Stimulated activated CD8-positive, alpha-beta memory T cell treated with anti-CD3 and anti-CD28 coated beads, Interleukin-7, amount 100 ng/mL, for 1 hour (primary cell): ENCODE results near the gene CRISPLD2.
"Not testable (repeated sequence)": the region's sequence is repeated elsewhere in the genome, so short reads cannot be mapped to it uniquely, and the experiment has no call there.

Source experiments
- DNase-seq, 2 donors: peaks; one replicate each; pipeline ENCODE4 v3.0.0-alpha.2; 2020; ENCODE audit warnings: low read depth in 2 of 2

The CRISPLD2 gene

DNA sequence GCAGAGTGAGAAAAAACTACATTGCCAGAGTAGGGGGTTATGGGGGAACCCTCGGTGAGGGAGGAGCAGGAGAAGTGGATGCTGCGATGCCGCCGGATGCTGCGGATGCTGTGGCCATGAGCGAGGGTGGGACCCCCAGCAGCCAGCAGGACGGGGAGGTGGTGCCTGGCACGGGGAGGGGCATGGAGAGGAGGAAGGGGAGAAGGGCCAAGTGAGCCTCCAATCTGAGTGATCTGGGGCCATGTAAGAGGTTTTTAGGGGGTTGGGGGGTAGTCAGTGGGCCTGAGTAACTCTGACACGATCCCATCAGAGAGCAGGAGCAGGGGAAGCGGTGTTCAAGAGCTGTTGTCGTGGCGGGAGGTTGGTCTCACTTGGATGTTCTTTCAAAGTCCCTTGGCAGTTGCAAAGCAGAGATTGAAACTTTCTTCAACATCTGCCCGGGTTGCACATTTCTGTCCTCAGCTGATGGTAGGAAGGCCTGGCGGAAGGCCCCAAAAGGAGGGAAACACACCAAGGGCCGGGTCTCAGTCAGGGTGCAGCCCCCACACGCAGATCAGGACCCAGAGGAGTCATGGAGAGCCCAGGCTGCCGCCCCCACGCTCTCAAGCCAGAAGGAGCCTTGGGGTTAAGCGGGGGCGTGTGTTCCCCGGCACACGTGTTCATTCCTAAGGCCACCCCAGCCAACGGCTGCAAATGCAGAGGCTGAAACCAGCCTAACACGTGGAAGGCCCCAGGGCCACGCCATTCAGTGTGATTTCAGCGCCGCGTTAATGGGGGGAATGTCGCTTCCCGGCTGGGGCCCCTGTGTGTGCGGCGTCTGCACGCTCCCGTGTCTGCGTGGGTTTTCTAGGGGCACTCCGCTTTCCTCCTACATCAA is 109.9 kb downstream of the CRISPLD2 start:
- DNase-seq, result no peak

DNA sequence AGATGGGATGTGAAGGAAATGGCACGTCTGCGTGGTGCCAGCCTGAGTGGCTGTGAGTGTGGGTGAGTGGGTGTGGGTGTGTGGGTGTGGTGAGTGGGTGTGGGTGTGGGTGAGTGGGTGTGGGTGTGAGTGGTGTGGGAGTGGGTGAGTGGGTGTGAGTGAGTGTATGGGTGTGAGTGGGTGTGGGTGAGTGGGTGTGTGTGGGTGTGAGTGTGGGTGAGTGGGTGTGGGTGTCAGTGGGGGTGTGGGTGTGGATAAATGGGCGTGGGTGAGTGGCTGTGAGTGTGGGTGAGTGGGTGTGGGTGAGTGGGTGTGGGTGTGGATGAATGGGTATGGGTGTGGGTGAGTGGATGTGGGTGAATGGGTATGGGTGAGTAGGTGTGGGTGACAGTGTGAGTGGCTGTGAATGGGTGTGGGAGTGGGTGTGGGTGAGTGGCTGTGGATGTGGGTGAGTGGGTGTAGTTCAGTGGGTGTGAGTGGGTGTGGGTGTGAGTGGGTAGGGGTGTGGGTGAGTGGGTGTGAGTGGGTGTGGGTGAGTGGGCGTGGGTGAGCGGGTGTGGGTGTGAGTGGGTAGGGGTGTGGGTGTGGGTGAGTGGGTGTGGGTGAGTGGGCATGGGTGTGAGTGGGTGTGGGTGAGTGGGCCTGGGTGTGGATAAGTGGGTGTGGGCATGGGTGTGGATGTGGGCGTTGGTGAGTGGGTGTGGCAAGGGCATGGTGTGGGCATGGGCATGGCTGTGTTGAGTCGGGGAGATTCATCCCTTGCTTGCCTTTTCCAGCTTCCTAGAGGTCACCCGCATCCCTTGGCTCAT is 110.7 kb downstream of the CRISPLD2 start:
- no peak for DNase-seq

DNA sequence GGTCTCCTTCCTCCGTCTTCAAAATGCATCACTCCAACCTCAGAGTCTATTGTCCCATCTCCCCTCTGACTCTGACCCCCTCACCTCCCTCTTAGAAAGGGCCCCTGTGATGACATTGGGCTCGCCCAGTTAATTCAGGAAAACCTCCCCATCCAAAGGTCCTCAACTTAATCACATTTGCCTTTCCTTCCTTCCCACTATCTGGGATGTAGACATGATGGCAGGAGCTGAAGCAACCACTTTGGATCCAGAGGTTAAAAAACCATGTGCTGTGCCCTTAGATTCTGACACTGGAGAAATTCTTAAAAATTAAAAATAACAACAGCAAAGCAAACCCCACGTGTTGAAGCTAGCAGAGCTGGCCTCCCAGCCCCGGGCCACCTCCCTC is 111.3 kb downstream of the CRISPLD2 start:
- DNase-seq, result no peak

DNA sequence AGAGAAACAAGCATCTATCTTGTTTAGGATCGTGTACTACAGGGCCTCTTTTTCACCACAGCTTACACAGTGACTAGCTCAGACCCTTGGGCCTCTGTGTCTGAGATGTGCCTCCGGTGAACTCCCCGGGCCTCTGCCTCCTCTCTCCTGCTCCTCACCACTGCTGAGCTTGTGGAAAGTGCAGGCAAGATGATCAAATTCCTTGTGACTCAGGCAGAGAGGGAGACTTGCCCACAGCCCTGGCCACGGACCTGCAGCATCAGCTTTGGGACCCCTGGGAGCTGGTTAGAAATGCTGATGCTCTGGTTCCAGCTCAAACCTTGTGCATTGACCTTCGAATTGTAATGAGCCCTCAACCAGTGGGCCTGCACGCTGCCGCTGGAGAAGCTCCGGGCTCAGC is 111.7 kb downstream of the CRISPLD2 start:
- DNase-seq, result no peak

DNA sequence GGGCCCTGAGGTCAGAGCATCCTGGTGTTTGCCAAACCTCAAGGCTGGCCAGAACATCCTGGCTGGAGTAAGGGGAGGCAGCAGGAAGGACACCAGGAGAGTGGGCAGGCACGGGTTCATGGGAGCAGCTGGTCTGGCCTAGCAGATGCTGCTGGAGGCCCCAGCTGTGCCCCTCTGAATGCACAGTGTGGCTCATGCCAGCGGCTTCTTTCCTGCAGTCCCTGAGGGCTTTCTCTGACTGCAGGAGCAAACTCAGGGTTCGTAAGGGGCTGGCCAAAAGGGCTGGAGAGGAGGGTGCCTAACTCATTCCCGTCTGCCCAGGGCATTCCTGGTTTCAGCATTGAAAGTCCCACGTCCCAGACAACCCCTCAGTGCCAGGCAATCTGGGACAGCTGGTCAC is 112.9 kb downstream of the CRISPLD2 start:
- DNase-seq, result no peak

DNA sequence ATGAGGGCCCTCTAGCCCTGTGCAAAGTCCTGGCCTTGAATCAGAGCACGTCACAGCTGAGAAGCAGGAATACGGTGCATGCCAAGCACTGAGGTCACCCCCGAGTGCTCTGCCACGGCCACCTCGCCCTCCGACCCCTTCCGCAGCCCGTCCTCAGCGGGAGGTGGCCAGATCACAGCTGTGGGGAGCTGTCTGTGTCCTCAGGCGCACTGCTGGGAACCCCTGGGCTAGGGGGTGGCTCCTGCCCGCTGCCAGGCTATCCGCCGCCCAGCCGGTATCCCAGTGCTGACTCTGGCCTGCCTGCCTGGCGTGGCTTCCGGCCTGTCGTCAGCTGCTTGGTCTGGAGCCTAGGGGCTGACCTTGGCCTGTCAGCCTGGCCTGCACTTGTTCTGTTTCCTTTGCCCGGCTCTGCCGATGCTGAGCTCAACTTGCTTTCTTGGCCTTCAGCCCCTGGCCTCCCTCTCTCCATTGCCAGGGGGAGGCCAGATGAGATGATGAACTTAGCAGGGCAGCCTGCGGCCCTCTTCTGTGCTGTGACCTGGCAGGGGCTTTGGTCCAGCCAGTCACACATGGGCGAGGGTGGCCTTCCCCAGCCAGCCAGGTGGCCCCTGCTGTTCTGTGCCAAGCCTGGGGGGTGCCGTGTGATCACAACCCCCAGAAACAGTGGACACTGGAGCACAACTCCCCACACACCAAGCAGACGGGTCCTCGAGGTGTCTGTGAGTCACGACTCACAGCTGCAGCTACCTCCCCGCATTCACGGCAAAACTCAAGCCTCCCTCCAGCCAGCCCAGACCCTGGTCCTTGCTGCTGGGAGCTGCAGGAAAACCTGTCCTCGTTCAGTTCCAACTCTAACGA is 114.2 kb downstream of the CRISPLD2 start:
- DNase-seq, result no peak

DNA sequence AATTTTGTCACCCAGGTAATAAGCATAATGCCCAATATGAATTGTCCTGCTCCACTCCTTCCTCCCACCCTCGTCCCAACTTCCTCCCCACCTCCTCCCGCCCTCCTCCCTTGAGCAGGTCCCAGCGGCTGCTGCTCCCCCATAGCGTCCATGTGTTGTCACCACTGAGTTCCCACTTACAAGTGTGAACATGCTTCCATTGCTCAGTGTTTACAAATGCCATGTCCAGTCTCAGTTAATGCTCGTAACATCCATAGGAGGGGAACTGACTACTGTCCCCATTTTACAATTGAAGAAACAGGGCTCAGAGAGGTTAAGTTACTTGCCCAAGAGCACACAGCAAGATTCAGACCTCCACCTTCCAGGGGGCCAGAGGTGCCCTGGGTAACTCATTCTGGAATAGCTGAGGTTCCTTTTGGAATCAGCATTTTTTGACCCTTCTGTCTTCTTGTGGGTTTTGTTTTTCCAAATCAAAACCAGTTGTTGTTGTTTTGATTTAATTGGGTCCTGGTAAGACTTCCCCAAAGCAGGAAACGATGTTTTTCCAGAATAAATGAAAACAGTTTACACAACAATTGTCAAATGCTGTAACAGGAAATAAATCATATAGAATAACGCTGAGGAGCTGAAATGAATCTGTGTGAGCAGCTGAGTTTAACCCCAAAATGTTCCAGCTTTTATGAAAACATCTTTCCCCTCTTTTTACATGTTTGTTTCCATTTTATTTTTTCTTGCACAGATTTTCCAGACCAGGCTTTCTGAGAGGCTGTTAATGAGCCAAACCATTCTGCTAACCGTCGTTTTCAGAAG is 117.6 kb downstream of the CRISPLD2 start:
- no peak for DNase-seq

DNA sequence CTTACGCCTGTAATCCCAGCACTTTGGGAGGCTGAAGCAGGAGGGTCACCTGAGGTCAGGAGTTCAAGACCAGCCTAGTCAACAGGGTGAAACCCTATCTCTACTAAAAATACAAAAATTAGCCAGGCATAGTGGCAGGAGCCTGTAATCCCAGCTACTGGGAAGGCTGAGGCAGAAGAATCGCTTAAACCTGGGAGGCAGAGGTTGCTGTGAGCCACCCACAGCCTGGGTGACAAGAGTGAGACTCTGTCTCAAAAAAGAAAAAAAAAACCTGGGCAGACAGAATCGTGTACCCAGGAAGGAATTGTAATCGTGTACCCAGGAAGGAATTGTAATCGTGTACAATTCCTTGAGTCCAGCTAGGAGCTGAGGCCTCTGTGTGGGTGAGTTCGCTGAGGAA is 118.8 kb downstream of the CRISPLD2 start:
- DNase-seq, result not testable (repeated sequence)

DNA sequence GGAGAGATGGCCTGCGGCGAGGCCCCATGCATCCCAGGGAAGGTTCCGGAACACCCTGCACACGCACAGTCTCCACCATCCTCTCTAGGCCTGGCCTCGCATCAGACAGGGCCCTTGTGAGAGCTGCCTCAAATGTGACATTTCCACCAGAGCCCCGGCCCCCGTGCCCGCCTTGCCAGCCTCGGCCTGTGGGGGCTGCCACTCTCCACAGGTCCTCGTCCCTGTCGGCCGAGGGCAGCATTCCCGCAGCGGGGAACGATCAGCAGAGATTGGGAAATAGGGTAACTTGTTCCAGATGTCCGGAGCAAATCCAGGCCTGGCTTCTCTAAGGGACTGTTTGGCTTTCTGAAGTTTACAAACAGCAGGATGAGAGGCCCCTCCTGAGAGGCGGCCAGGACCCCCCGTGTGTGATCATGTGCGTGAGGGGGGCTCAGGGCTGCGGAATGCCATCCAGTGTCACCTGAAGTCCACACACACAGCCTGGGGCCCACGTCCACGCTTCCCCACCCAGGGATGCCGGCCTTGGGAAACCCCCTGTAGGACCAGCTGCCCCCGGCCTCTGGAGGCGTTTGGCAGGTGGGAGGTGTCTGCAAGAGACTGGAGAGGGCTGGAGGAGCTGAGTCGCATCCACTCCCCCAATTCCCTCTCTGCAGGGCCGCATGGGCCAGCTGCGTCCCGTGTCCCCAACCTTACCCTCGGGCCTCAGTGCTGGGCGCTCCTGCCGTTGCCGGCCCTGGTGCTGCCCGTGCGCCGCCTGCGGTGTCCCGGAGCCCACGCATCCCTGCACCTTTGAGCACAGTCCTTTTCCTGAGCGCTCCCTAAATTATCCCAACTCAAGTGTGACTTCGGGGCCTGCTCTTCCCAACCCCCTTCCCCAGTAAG is 121.1 kb downstream of the CRISPLD2 start:
- DNase-seq, result no peak

DNA sequence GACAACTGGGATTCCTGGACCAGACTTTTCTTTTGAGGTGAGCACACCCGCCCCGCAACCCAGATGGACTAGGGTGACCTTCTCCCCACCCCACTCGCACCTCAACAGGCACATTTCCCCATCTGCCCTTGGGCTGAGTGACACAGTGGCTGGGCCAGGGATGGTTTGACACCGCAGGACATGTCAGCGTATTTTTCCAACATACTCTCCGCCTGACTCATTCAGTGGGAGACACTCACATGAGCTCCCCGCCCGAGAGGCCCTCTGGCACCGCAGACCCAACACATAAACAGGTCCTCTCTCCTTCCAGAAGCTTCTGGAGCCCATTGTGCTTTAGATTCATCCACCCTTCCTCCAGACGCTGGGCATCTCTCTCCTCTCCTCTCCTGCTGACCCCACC is 122.1 kb downstream of the CRISPLD2 start:
- no peak for DNase-seq

DNA sequence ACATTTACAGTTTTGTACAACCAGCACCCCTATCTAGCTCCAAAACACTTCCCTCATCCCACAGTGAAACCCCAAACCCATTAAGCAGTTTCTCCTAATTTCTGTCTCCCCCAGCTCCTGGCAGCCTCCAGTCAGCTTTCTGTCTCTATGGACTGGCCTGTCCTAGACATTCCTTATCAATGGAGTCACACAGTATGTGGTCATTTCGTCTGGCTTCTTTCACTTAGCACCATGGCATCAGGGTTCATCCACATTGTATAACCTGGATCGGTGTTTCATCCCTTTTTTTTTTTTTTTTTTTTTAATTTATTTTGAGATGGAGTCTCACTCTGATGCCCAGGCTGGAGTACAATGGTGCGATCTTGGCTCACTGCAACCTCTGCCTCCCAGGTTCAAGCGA is 123.0 kb downstream of the CRISPLD2 start:
- no peak for DNase-seq

DNA sequence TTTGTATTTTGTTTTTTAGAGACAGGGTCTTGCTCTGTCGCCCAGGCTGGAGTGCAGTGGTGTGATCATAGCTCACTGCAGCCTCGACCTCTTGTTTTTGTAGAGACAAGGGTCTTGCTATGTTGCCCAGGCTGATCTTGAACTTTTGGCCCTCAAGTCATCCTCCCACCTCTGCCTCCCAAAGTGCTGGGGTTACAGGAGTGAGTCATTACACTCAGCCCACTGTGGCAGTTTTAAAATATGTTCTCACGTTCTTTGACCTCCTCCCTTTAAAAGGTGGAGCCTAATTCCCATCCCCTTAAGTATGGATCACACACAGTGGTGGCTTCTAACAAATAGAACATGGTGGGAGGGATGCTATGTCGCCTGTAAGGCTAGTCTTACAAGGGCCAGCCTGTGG is 123.8 kb downstream of the CRISPLD2 start:
- no peak for DNase-seq

DNA sequence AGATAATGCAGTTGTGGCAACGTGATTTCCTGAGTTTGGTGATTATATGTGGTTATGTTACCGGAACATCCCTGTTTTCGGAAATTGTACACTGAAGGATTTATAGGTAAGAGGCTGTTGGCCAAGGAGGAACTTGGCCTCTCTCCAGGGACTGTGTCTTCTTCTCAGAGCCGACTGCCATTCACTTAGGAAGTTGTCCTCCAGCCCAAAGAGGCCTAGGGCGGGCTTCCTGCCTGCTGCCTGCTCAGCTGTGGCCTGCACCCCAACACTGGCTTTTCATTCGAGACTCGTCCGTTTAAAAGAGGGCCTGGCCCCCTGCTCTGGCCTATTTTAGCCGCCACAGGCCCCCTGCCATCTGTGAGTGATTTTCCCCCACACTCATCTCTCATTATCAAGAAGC is 127.2 kb downstream of the CRISPLD2 start:
- no peak for DNase-seq

DNA sequence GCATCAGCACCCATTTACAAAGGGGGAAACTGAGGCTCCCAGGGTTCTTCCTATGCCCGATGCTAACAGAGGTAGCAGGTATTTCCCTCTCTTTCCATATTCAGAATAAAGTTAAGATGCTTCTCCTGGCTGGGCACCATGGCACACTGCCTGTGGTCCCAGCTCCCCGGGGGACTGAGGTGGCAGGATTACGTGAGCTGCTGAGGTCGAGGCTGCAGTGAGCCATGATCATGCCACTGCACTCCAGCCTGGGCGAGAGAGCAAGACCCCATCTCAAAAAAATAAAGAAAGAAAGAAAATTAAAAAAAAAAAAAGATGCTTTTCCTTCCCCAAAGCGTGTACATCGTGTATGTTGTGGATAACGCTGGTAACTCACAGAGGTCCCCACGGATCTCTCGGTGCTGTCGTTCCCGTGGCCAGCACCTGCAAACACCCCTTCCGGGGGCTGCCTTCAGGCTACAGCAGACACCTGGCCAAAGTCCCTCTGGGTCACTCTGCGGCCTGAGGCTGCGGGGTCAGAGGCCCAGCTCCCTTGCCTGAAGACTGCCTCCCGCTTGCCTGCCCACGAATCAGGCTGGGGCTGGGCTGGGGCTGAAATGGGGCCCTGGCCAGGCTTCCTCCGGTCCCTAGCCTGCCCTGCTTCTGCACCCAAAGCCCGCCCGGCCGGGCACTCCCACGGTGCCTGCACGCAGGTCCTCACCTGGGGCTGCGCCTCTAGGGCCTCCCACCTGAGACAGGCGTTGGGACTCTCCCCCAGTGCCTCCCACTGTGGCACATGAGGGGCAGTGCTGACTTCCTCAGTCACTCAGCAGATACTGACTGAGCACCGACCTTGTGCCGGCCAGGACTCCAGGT is 128.4 kb downstream of the CRISPLD2 start:
- DNase-seq, result no peak

DNA sequence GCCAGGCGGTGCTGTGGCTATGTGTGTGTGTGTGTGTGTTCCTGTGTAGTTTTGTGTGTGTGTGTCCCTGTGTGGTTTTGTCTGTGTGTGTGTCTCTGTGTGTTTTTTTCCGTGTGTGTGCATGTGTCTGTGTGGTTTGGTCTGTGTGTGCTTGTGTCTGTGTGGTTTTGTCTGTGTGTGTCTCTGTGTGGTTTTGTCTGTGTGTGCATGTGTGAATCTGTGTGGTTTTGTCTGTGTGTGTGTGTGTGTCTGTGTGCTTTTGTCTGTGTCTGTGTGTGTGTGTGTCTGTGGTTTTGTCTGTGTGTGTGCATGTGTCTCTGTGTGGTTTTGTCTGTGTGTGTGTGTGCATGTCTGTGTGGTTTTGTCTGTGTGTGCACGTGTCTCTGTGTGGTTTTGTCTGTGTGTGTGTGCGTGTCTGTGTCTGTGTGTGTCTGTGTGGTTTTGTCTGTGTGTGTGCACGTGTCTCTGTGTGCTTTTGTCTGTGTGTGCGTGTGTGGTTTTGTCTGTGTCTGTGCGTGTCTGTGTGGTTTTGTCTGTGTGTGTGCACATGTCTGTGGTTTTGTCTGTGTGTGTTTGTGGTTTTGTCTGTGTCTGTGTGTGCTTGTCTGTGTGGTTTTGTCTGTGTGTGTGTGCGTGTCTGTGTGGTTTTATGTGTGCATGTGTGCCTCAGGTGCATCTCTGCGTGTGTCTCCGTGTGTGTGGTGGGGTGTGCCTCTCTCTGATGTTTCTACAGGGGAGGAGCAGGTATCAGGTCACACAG is 129.2 kb downstream of the CRISPLD2 start:
- DNase-seq, result no peak

DNA sequence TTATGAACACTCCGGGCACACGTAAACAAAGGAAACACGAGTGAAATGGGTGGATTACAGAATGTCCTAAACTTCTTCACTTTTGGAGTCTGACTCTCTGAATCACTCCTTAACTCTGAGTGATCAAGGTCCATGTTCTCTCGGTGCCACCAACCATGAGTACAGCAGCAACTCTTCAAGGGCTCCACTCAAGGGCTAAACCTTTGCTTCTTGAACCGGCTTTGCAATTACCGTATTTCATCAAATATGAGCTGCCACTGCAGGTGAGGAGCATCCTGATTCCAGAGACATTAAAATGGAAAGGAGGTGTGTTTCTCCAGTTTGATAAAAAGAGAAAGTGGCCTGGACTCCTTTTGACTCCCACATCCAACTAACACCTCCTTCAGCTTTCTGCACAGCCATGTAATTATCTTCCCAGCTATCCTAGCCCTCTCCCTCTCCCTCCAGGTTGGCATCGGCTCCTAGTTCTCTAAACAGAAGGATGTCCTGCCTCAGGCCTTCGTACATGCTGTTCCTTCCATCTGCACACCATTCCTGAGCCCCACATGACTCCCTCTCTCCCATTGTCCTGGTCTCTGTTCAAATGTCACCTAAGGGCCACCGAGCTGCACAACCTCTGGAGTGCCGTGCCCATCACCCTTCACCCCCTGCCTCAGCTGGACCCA is 130.1 kb downstream of the CRISPLD2 start:
- no peak for DNase-seq

DNA sequence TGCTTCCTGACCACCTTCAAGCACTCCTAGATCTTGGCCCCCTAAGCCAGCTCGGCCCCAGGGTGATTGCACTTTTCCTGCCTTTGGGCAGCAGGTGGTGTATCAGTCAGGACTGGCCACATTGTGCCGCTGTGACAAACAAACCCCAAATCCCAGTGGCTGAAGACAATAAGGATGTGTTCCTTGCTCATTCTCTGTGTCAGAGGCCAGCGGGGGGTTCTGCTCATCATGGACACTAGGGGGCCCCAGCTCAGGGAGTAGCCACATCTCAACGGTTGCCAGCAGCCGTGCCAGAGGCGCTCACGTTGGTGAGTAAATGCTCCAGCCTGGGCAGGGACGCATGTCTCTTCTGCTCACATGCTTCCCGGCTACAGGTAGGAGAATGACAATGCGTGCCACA is 131.1 kb downstream of the CRISPLD2 start:
- DNase-seq, result no peak
